Measurements from ENCODE around the gene PTPN1. TPM values are rescaled to one million over a fixed set of nuclear protein-coding genes. Genes with fewer than 3 reads are reported as not detected.

The PTPN1 gene
- total and polyA plus RNA-seq, 2 of the 13 experiments (the other 11 are each of a cell fraction or from before 2014, with no cell fraction given), result 17.7 to 37.2 TPM

DNA sequence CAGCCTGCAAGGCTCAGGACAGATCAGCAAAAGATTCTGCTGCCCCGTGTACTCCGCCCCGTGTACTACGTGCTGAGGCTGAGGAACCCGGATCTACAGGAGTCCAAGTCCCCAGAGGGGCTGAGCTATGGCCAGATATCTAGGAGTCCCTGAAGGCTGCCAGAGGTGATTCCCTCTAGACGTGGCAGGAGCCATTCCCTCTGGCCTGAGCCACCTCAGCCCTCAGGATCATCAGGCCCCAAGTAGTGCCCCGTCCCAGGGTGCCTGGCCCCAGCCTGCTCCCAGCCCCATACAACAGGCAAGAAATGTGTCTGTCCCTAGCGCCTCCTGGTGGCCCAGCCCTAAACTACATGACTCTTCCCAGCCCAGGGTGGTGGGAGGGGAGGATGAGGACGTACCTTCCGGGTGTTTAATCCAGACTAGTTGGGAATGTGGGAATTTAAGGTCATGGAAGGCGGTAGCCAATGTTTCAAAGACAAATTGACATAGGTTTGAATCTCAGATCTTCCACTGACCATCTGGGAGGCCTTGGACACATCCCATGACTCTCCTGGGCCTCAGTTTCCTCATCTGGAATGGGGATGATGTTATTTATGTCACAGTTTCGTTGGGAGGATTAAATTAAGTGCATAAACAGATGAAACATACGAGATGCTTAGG lies 49.4 kb upstream of the PTPN1 start (continued):
- TF ChIP-seq ARID4A (CRISPR knock-in tag; IDR thresholded peaks at IDR 0.05; ENCODE audit: borderline replicate concordance) (peak; percentile 57; the same call in 1 of the 2 replicates), NR2F2 (IDR thresholded peaks at IDR 0.05; ENCODE audit: borderline replicate concordance, low read depth) (no peak), ZNF709 (CRISPR knock-in tag; IDR thresholded peaks at IDR 0.05) (peak; percentile 55; the same call in 1 of the 2 replicates), NCOR1 (IDR thresholded peaks at IDR 0.05; ENCODE audit: borderline replicate concordance, low read length) (no peak), ZMYM4 (CRISPR knock-in tag; IDR thresholded peaks at IDR 0.05) (peak; percentile 86), ZNF225 (CRISPR knock-in tag; IDR thresholded peaks at IDR 0.05) (peak; percentile 49; the same call in 1 of the 2 replicates), ZNF749 (CRISPR knock-in tag; IDR thresholded peaks at IDR 0.05; ENCODE audit: borderline replicate concordance) (no peak), ZNF501 (CRISPR knock-in tag; IDR thresholded peaks at IDR 0.05) (peak; percentile 97), MAFF (IDR thresholded peaks at IDR 0.05; ENCODE audit: low read depth, low read length) (no peak), ZIK1 (CRISPR knock-in tag; IDR thresholded peaks at IDR 0.05; ENCODE audit: borderline replicate concordance, low read depth) (0 out of 2 replicates have a peak, but pooled peaks have one; percentile 16), HMG20B (CRISPR knock-in tag; conservative IDR thresholded peaks at IDR 0.05) (peak; percentile 72), NCOA2 (CRISPR knock-in tag; IDR thresholded peaks at IDR 0.05) (peak; percentile 63), ZNF704 (CRISPR knock-in tag; IDR thresholded peaks at IDR 0.05; ENCODE audit: borderline replicate concordance) (peak; percentile 85; the same call in 1 of the 2 replicates), ZNF562 (CRISPR knock-in tag; IDR thresholded peaks at IDR 0.05; ENCODE audit: borderline replicate concordance) (no peak)
- TF ChIP-seq, protein P1, sequence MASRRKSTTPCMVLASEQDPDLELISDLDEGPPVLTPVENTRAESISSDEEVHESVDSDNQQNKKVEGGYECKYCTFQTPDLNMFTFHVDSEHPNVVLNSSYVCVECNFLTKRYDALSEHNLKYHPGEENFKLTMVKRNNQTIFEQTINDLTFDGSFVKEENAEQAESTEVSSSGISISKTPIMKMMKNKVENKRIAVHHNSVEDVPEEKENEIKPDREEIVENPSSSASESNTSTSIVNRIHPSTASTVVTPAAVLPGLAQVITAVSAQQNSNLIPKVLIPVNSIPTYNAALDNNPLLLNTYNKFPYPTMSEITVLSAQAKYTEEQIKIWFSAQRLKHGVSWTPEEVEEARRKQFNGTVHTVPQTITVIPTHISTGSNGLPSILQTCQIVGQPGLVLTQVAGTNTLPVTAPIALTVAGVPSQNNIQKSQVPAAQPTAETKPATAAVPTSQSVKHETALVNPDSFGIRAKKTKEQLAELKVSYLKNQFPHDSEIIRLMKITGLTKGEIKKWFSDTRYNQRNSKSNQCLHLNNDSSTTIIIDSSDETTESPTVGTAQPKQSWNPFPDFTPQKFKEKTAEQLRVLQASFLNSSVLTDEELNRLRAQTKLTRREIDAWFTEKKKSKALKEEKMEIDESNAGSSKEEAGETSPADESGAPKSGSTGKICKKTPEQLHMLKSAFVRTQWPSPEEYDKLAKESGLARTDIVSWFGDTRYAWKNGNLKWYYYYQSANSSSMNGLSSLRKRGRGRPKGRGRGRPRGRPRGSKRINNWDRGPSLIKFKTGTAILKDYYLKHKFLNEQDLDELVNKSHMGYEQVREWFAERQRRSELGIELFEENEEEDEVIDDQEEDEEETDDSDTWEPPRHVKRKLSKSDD (CRISPR knock-in tag; IDR thresholded peaks at IDR 0.05; ENCODE audit: low read depth), result 0 out of 2 replicates have a peak, but pooled peaks have one; percentile 59
- TF ChIP-seq, protein P2, sequence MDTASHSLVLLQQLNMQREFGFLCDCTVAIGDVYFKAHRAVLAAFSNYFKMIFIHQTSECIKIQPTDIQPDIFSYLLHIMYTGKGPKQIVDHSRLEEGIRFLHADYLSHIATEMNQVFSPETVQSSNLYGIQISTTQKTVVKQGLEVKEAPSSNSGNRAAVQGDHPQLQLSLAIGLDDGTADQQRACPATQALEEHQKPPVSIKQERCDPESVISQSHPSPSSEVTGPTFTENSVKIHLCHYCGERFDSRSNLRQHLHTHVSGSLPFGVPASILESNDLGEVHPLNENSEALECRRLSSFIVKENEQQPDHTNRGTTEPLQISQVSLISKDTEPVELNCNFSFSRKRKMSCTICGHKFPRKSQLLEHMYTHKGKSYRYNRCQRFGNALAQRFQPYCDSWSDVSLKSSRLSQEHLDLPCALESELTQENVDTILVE (CRISPR knock-in tag; IDR thresholded peaks at IDR 0.05), result peak; percentile 76
- TF ChIP-seq, protein P3, sequence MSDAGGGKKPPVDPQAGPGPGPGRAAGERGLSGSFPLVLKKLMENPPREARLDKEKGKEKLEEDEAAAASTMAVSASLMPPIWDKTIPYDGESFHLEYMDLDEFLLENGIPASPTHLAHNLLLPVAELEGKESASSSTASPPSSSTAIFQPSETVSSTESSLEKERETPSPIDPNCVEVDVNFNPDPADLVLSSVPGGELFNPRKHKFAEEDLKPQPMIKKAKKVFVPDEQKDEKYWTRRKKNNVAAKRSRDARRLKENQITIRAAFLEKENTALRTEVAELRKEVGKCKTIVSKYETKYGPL (CRISPR knock-in tag; IDR thresholded peaks at IDR 0.05), result no peak
- TF ChIP-seq, protein P4, sequence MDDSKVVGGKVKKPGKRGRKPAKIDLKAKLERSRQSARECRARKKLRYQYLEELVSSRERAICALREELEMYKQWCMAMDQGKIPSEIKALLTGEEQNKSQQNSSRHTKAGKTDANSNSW (CRISPR knock-in tag; IDR thresholded peaks at IDR 0.05; ENCODE audit: borderline replicate concordance), result no peak
